Spleen (tissue), 7 donors: ENCODE measurements around the gene PPP1R13B.

Experiments used
- CTCF ChIP-seq, 11 experiments: fragments of 200-600 bp in 7 of 11; fragments of 450-650 bp in 4 of 11; sonication (generic) in 4 of 11; IDR thresholded peaks in 8 of 11; conservative IDR thresholded peaks in 3 of 11; 1 replicate in 7 of 11; 2 replicates in 4 of 11; pipeline versions ENCODE4 v1.4.0 to v1.8.0; 2016 to 2021; ENCODE audit warnings: antibody characterized with exemption in 11 of 11, inconsistent platforms in 4 of 11, mild to moderate bottlenecking in 1 of 11
- POLR2A ChIP-seq, 3 donors: fragments of 450-650 bp; IDR thresholded peaks; one replicate each; pipeline ENCODE4 v1.5.1; 2017; ENCODE audit warnings: antibody characterized with exemption in 3 of 3, mild to moderate bottlenecking in 1 of 3
- POLR2AphosphoS5 ChIP-seq, 3 donors: sonication (generic); formaldehyde crosslinking; IDR thresholded peaks; one replicate each; pipeline ENCODE4 v1.5.1; 2017; ENCODE audit warnings: antibody characterized with exemption in 3 of 3
- donor health status: DM: no; HTN: no; CAD: no; lungs with moderate emphysema.
- donor health status: DM: no; HTN: no; CAD: no.
- donor health status: DM: no; HTN: no; CAD: no.

- TF ChIP-seq CTCF (IDR thresholded peaks at IDR 0.05 in 8 of 11, conservative IDR thresholded peaks at IDR 0.05 in 3 of 11) (no peak), POLR2A (IDR thresholded peaks at IDR 0.05) (no peak), POLR2AphosphoS5 (IDR thresholded peaks at IDR 0.05) (no peak)
These were observed 1.9 kb upstream of the PPP1R13B start for GRCh38 chr14:103849151-103849886.
